ENCODE results near the gene HMCN1.

DNA sequence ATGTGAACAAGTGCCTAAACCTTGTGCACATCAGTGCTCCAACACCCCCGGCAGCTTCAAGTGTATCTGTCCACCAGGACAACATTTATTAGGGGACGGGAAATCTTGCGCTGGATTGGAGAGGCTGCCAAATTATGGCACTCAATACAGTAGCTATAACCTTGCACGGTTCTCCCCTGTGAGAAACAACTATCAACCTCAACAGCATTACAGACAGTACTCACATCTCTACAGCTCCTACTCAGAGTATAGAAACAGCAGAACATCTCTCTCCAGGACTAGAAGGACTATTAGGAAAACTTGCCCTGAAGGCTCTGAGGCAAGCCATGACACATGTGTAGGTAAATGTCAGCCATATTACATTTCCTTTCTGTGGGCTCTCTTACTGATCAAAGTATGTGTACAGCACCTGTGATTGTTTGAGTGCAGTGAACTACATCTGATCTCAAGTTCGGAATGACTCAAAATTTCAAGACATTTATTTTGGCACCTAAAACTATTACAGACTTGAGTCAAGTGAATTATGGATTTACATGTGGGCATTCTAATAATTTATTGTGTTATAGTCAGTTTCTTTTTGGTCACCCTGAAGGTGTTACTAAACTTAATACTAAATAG is 444.3 kb downstream of the HMCN1 start:
- TF ChIP-seq, protein P1, sequence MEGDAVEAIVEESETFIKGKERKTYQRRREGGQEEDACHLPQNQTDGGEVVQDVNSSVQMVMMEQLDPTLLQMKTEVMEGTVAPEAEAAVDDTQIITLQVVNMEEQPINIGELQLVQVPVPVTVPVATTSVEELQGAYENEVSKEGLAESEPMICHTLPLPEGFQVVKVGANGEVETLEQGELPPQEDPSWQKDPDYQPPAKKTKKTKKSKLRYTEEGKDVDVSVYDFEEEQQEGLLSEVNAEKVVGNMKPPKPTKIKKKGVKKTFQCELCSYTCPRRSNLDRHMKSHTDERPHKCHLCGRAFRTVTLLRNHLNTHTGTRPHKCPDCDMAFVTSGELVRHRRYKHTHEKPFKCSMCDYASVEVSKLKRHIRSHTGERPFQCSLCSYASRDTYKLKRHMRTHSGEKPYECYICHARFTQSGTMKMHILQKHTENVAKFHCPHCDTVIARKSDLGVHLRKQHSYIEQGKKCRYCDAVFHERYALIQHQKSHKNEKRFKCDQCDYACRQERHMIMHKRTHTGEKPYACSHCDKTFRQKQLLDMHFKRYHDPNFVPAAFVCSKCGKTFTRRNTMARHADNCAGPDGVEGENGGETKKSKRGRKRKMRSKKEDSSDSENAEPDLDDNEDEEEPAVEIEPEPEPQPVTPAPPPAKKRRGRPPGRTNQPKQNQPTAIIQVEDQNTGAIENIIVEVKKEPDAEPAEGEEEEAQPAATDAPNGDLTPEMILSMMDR (IDR thresholded peaks at IDR 0.05): no peak
- no peak for TF ChIP-seq POLR2A (IDR thresholded peaks at IDR 0.05)
